NCI-H748 (cell line): ENCODE data around the gene OR14J1.
"Not testable (repeated sequence)": the region's sequence is repeated elsewhere in the genome, so short reads cannot be mapped to it uniquely, and the experiment has no call there.

Experiments
- DNase-seq: peaks from one replicate; lab custom pipeline; 2025; ENCODE audit not compliant: unreplicated experiment; lab: John Stamatoyannopoulos, UW

OR14J1 gene, protein sequence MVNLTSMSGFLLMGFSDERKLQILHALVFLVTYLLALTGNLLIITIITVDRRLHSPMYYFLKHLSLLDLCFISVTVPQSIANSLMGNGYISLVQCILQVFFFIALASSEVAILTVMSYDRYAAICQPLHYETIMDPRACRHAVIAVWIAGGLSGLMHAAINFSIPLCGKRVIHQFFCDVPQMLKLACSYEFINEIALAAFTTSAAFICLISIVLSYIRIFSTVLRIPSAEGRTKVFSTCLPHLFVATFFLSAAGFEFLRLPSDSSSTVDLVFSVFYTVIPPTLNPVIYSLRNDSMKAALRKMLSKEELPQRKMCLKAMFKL

DNA sequence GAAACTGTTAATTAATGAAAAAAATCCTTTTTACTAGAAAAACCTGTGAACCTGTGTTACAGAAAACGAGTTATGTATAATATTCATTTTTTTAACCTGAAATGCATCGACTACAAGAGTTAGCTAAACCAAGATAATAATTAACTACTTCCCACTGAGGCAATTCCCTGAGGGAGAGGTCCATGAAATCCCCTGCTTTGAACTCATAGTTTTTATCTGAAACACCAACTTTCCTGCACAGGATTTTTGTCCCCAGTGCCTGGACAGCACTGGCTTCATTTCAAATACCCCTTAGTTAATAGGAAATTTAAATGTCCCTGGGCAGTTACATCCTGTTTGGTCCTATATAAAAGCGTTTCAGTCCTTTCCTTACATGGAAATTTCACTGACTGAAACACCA, at the start of gene OR14J1:
OR14J1 (plus strand) TSS at position 386 of the 400 bp plus-strand sequence. CDS start 4,989 bp downstream, outside the sequence.
- DNase-seq = no peak

DNA sequence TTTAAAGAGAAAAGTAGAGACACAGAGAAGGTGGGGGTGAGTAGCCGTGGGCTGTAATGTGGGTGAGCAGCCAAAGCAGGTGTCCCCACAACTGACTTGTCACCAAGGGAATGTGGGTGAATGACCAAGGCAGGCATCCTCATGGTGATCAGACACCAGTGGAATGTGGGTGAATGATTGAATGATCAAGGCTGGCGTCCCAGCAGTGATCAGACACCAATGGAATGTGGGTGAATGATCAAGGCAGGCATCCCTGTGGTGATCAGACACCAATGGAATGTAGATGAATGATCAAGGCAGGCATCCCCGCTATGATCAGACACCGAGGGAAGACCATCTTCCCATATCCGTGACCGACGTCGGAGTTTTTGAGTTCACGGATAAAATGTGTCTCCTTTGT, 49.8 kb upstream of the OR14J1 start:
- DNase-seq = no peak

DNA sequence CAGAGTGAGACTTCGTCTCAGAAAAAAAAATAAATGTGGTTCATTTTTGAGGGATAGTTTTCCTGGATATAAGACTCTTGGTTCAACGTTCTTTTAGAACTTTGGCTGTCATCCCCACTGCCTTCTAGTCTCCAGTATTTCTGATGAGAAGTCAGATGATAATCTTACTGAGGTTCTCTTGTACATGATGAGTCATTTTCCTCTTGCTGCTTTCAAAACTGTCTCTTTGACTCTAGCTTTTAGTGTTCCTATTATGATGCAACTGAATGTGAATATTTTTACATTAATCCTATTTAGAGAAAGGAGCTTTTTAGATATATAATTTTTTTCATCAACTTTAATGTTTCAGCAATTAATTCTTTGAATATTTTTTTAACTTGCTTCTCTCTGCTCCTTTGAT, 46.0 kb upstream of the OR14J1 start:
- no peak for DNase-seq

DNA sequence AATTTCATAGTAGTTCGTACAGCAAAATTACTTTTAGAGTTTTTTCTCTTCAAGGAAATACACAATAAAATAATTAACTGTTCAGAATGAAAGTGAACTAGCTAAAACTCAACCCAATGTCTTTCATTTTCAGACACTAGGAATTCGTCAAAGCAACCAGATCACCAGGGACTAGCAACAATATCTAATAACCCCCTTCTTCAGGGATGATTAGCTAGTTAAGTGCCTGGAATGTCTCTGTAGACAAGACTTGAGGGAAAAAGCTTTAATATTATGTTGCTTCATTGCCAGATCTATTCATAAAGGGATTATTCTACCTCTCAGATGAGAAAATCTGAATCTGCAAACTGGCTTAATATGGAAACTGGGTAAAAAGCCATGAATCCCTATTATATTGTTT, 41.8 kb upstream of the OR14J1 start:
- DNase-seq = no peak

DNA sequence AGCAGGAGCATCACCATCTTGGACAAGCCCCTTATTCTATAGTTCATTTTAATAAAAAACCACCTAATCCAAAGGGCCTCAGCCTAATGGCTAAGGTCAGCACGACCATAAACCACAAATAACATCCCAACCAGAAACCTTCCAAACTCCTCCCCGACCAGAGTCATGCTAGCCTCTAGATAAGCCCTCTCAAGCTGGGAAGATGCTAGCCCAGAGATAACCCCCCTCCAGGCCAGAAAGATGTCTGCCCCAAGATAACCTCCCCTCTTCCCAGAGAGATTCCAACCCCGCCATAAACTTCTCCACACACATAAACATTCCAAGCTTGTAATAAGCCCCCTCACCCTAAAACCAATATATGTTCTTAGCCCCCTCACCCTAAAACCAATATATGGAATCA, 38.5 kb upstream of the OR14J1 start:
- no peak for DNase-seq

DNA sequence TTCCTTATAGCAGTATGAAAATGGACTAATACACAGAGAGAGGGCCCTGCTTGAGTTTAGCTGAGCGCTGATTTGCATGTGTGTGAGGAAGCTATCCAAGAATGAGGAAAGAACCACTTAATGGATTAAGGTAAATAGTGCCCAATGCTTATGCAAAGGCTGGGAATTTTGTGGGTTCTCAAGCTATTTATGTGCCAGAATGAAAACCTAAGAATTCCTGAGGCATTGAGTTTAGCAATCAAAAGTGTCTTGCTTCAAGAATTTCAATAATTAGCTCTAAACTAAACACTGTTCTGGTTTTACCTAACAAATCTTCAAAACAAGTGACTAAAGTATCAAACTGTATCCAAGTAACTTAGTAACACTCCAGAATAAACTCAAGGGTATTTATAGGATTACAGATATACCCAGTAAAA, 7.0 kb upstream of the OR14J1 start:
- DNase-seq = no peak

DNA sequence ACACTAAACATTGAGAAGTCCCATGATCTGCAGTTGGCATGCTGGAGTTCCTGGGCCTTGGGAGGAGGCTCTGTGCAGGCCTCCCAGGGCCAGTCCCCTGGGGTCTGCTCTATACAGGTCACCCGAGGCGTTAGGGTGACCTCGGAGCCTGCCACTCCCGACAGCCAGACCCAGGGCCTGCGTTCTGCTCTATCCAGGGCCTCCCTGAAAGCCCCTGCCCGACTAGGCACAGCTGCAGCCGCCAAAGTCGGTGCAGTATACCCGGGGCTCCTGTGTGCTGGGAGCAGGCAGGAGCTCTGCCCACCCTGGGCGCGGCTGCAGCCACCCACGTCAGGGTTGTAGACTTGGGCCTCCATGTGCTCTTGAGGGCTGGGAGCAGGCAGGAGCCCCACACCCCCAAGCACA, 6.3 kb upstream of the OR14J1 start:
- DNase-seq = no peak

DNA sequence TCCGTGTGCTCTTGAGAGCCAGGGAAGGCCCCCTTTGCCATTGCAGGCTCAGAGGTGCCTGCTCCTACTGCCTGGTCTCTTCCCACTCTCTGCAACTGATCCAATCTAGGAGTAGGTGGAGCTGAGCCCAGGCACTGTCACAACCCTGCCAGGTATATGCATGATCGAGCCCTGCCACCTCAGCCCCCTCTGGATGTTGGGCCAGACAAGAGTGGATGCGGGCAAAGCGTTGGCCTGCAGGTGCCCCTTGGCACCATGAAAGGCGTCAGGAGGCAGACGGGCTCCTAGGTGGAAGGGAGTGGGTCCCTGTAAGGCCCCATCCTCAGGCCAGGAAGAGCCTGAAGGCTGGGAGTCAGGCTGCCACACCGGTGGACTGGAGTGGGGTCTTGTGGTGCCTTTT, 5.9 kb upstream of the OR14J1 start:
- DNase-seq = no peak

DNA sequence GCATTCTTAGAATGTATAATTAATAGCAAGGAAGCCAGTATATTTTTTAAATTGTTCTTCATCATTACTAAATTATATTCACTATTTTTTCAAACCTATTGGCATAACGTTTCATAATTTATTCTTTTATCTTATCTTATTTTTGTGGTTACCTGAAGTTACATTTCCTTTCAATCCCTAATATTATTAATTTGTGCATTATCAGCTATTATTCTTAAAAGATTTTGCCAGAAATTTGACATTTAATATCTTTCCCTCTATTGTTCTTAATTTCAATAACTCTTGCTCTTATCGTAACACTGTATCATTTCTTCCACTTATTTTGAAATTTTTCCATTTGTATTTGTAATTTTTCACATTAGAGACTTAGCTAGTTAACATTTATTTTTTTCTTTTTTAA, 18.4 kb downstream of the OR14J1 start:
- DNase-seq = no peak

DNA sequence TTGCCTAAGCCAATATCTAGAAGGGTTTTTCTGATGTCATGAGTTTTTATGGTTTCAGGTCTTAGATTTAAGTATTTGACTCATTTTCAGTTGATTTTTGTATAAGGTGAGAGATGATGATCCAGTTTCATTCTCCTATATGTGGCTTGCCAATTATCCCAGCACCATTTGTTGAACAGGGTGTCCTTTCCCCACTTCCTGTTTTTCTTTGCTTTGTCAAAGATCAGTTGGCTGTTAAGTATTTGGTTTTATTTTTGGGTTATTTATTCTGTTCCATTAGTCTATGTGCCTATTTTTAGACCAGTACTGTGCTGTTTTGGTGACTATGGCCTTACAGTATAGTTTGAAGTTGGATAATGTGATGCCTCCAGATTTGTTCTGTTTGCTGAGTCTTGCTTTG, 21.8 kb downstream of the OR14J1 start:
- DNase-seq = not testable (repeated sequence)

DNA sequence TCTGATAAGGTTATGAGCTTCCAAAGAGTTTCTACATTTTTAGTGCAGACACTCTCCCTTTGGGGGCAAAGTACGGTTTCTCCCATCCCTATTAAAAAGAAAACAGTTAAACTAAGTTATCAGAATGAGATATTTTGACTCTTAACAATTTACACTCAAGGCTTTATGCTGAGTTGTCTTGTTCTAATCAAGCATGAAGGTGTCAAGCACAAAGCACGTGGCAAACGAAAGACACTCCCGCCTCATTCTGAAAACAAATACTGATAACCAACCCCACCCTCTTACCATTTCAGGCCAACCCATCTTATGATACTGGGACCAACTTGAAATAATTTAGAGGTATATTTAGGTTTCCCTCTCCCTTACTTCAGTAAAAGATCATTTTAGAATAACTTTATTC, 24.3 kb downstream of the OR14J1 start:
- no peak for DNase-seq

DNA sequence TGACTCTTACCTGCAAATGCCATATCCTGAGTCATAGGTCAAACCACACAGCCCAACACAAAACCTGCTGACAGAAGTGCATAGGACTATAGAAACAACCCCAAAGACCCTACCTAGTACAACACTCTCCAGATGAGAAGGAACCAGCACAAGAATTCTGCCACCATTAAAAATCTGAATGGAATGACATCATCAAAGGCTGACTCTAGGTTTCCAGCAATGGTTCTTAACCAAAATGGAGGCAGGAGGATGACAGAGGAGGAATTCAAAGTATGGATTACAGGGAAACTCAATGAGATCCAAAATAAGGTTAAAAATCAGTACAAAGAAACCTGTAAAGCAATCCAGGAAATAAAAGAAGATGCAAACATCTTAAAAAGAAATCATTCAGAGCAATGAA, 31.2 kb downstream of the OR14J1 start:
- no peak for DNase-seq

DNA sequence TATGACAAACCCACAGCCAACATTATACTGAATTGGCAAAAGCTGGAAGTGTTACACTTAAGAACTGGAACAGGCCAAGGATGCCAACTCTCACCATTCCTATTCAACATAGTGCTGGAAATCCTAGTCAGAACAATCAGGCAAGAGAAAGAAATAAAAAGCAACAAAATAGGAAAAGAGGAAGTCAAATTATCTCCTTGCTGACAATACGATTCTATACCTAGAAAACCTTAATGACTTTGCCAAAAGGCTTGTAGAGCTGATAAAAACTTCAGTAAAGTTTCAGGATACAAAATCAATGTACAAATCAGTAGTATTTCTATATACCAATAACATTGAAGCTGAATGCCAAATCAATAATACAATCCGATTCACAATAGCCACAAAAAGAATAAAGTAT, 34.8 kb downstream of the OR14J1 start:
- DNase-seq = no peak

DNA sequence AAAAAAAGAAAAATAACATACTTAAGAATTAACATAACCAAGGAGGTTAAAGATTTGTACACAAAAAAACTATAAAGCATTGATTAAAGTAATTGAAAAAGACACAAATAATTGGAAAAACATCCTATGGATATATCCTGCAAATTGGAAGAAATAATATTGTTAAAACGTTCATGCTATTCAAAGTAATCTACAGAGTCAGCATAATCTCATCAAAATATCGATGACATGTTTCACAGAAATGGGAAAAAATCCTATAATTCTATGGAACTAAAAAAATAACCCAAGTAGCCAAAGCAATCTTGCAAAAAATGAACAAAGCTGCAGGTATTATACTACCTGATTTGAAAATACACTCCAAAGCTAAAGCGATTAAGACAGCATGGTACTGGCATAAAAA, 43.9 kb downstream of the OR14J1 start:
- DNase-seq = no peak

DNA sequence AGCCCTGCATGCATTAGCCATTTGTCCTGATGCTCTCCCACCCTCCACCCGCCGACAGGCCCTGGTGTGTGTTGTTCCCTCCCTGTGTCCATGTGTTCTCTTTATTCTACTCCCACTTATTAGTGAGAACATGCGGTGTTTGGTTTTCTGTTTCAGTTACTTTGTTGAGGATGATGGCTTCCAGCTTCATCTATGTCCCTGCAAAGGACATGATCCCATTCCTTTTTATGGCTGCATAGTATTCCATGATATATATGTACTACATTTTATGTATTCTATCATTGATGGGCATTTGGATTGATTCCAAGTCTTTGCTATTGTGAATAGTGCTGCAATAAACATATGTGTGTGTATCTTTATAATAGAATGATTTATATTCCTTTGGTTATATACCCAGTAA, 47.8 kb downstream of the OR14J1 start:
- DNase-seq = not testable (repeated sequence)

DNA sequence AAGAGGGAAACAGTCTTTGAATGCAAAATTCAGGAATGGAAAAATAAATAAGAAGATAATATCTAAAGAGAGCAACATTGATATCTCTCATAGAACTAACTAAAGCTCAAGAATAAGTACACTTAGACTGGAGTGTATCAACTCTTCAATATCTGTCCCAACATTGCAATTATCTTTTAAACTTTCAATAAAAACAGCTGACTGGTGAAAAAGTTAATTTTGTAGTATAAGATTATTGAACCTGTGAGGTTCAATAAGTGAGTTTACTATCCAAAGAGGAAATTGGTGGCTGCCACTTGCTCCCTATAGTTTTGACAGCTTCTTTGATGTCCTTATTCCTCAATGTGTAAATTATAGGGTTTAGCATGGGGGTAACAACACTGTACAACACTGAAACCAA, 53.5 kb downstream of the OR14J1 start:
- DNase-seq = no peak

DNA sequence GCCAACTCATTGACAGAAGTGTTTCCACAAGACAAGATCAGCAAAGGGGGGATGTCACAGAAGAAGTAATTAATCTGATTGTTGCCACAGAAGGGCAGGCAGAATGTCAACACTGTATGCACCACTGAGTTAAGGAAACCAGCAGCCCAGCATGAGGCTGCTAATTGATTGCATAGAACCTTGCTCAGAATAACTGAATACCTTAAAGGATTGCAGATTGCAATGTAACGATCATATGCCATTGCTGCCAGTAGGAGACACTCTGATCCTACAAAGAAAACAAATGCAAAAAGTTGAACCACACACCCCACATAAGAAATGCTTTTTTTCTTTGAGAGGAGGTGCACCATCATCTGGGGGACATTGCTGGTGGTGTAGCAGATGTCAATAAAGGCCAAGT, 54.1 kb downstream of the OR14J1 start:
- DNase-seq = no peak
